Smooth muscle cell (in vitro differentiated cells): ENCODE results near the gene MEX3D. TPM values are rescaled to one million over a fixed set of nuclear protein-coding genes. Genes with fewer than 3 reads are reported as not detected.

Experiments
- DNase-seq: peaks from one replicate; lab custom pipeline; 2025; ENCODE audit not compliant: unreplicated experiment; lab: John Stamatoyannopoulos, UW
- H2AFZ ChIP-seq: fragments of 200-600 bp; sonication (generic); 2 replicates; pipeline ENCODE4 v1.6.0; 2016; ENCODE audit warnings: antibody characterized with exemption, low read depth, mild to moderate bottlenecking
- H3F3A ChIP-seq: fragments of 200-600 bp; sonication (generic); 2 replicates; pipeline ENCODE4 v1.6.0; 2017; ENCODE audit warnings: antibody characterized with exemption, low read depth
- H3K27ac ChIP-seq: fragments of 200-600 bp; sonication (generic); 2 replicates; pipeline ENCODE4 v1.5.1; 2016; ENCODE audit warnings: low read depth, mild to moderate bottlenecking
- H3K27me3 ChIP-seq: fragments of 200-600 bp; sonication (generic); 2 replicates; pipeline ENCODE4 v1.6.1; 2016; ENCODE audit warnings: low read depth, mild to moderate bottlenecking
- H3K36me3 ChIP-seq: fragments of 200-600 bp; sonication (generic); 2 replicates; pipeline ENCODE4 v1.5.1; 2016; ENCODE audit warnings: low read depth
- H3K4me1 ChIP-seq: fragments of 200-600 bp; sonication (generic); 2 replicates; pipeline ENCODE4 v1.5.1; 2016; ENCODE audit warnings: low read depth
- H3K4me2 ChIP-seq: fragments of 200-600 bp; sonication (generic); 2 replicates; pipeline ENCODE4 v1.6.0; 2016; ENCODE audit warnings: mild to moderate bottlenecking
- H3K4me3 ChIP-seq: fragments of 200-600 bp; sonication (generic); 2 replicates; pipeline ENCODE4 v1.5.1; 2016; ENCODE audit warnings: mild to moderate bottlenecking
- H3K79me2 ChIP-seq: fragments of 200-600 bp; sonication (generic); 2 replicates; pipeline ENCODE4 v1.6.0; 2016; ENCODE audit warnings: low read depth, mild to moderate bottlenecking
- H3K9ac ChIP-seq: fragments of 200-600 bp; sonication (generic); 2 replicates; pipeline ENCODE4 v1.6.0; 2016; ENCODE audit warnings: low read depth
- H3K9me3 ChIP-seq: fragments of 200-600 bp; sonication (generic); replicated peaks from 2 replicates; pipeline ENCODE4 v1.5.1; 2016; ENCODE audit warnings: low read depth
- H4K20me1 ChIP-seq: fragments of 200-600 bp; sonication (generic); 2 replicates; pipeline ENCODE4 v1.6.0; 2016; ENCODE audit warnings: low read depth
- CTCF ChIP-seq: fragments of 200-600 bp; sonication (generic); IDR thresholded peaks from 2 replicates; pipeline ENCODE4 v1.5.1; 2017; ENCODE audit warnings: borderline replicate concordance, mild to moderate bottlenecking, antibody characterized with exemption; ENCODE audit not compliant: insufficient read depth, poor library complexity, severe bottlenecking
- WGBS: methylation state at CpG from one replicate; pipeline ENCODE4 v1.1.7; 2016; ENCODE audit warnings: low lambda C conversion rate; 5-methylcytosine and 5-hydroxymethylcytosine counted together
- polyA plus RNA-seq: library from polyadenylated mRNA; unstranded; fragments of >200 nt; fragmentation: Nextera tagmentation; extraction: Ambion mirVana; gene quantifications from 2 replicates; pipeline ENCODE4 v1.2.1, GENCODE V29; 2016
- total RNA-seq: library from RNA; depleted of rRNA; stranded (reverse); fragments of >200 nt; gene quantifications from 2 replicates; pipeline ENCODE4 v1.2.3, GENCODE V29; 2014

MEX3D gene
- total and polyA plus RNA-seq, 2 experiments from 2014 or later = 8.4 to 28.6 TPM

- Histone ChIP-seq H4K20me1 (peaks cover 40% of the 10 kb centered on the region), H2AFZ (no peak overlapping the region), H3K4me1 (no peaks in the 10 kb centered on the region), H3K4me3 (no peak overlapping the region), H3K9ac (no peak overlapping the region), H3K36me3 (peaks cover 8% of the 10 kb centered on the region), H3K9me3 (no peaks in the 10 kb centered on the region), H3K27ac (no peak overlapping the region), H3K27me3 (no peaks in the 10 kb centered on the region), H3F3A (no peaks in the 10 kb centered on the region), H3K4me2 (no peak overlapping the region), H3K79me2 (no peaks in the 10 kb centered on the region)
- WGBS = 98% methylated on average over 35 of the region's 41 CpGs
- no peak for DNase-seq
- TF ChIP-seq CTCF = no peak
These were observed 47.1 kb upstream of the MEX3D start for GRCh38 chr19:1615156-1615765.

GRCh38 chr19:1613808-1614570 lies 45.9 kb upstream of the MEX3D start:
- Histone ChIP-seq H3K4me3 (no peak overlapping the region), H4K20me1 (peaks cover 31% of the 10 kb centered on the region), H2AFZ (no peak overlapping the region), H3K4me1 (no peaks in the 10 kb centered on the region), H3K9ac (no peak overlapping the region), H3K27me3 (no peaks in the 10 kb centered on the region), H3K27ac (no peak overlapping the region), H3K36me3 (peaks cover 8% of the 10 kb centered on the region), H3F3A (no peaks in the 10 kb centered on the region), H3K79me2 (no peaks in the 10 kb centered on the region), H3K4me2 (no peak overlapping the region), H3K9me3 (no peaks in the 10 kb centered on the region)
- no peak for TF ChIP-seq CTCF
- 97% methylated on average over 31 of the region's 32 CpGs for WGBS
- no peak for DNase-seq

GRCh38 chr19:1613146-1613545 lies 45.0 kb upstream of the MEX3D start:
- no peak for DNase-seq
- no peaks in the 10 kb centered on the region for H3K27me3 ChIP-seq
- H3K4me3 ChIP-seq = no peak overlapping the region
- no peaks in the 10 kb centered on the region for H3K9me3 ChIP-seq
- no peak overlapping the region for H2AFZ ChIP-seq
- H3K4me2 ChIP-seq = no peak overlapping the region
- H3K36me3 ChIP-seq = peaks cover 8% of the 10 kb centered on the region
- no peaks in the 10 kb centered on the region for H3K79me2 ChIP-seq
- H3F3A ChIP-seq = no peaks in the 10 kb centered on the region
- peaks cover 22% of the 10 kb centered on the region for H4K20me1 ChIP-seq
- no peak overlapping the region for H3K27ac ChIP-seq
- 91% methylated on average over 9 of the region's 9 CpGs for WGBS
- H3K9ac ChIP-seq = no peak overlapping the region
- no peak for TF ChIP-seq CTCF
- H3K4me1 ChIP-seq = no peaks in the 10 kb centered on the region
